Measurements from ENCODE around the gene POLR2J.

DNA sequence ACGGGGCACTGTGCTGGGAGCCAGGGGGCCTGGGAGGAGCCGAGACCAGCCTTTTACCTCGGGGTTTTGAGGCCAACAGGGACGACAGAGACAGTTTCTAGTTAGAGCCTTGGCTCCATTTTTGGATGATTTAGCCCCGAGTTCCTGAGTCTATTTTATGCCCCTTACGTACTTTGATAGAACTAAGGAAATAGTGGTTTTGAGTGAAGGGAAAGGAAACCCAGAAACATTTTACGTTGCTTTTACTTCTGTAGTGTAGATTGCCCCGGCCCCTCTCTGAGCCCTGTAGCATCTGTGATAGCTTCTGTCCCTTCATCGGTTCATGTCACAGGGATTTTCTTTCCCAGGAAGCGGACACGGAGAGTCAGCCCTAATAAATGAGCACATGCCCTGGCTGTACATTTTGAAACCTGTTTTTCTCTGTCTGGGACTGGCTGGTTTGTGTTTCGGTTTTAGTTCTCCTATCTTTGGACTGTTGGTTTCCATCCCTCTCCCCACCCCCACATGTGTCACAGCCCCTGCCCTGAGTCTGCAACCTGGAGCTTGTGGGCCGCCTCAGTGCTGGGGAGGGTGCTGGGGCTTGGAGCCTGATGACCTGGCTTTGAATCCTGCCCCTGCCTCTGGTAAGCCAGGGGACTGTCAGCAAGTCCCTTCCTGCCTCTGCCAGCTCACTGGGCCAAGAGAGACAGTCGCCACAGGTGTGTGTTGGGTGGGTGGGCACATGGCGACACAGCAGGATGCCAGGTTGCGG is 52.3 kb downstream of the POLR2J start:
- TF ChIP-seq CTCF (conservative IDR thresholded peaks at IDR 0.05; ENCODE audit: low read length) (no peak), EZH2phosphoT487 (IDR thresholded peaks at IDR 0.05; ENCODE audit: borderline replicate concordance, low read depth, low read length) (no peak)

Data from OCI-LY7 (cell line).